Stimulated activated CD8-positive, alpha-beta memory T cell treated with anti-CD3 and anti-CD28 coated beads, Interleukin-7, amount 100 ng/mL, for 4 hours (primary cell): Measurements from ENCODE around the gene PCP4L1.
A peak's percentile ranks its signal among the peaks of the same experiment; 100 is the strongest.
"Not testable (repeated sequence)": the region's sequence is repeated elsewhere in the genome, so short reads cannot be mapped to it uniquely, and the experiment has no call there.

Experiments
- DNase-seq, 2 donors: peaks; one replicate each; pipeline ENCODE4 v3.0.0-alpha.2; 2020; ENCODE audit warnings: low read depth in 2 of 2

PCP4L1 gene

DNA sequence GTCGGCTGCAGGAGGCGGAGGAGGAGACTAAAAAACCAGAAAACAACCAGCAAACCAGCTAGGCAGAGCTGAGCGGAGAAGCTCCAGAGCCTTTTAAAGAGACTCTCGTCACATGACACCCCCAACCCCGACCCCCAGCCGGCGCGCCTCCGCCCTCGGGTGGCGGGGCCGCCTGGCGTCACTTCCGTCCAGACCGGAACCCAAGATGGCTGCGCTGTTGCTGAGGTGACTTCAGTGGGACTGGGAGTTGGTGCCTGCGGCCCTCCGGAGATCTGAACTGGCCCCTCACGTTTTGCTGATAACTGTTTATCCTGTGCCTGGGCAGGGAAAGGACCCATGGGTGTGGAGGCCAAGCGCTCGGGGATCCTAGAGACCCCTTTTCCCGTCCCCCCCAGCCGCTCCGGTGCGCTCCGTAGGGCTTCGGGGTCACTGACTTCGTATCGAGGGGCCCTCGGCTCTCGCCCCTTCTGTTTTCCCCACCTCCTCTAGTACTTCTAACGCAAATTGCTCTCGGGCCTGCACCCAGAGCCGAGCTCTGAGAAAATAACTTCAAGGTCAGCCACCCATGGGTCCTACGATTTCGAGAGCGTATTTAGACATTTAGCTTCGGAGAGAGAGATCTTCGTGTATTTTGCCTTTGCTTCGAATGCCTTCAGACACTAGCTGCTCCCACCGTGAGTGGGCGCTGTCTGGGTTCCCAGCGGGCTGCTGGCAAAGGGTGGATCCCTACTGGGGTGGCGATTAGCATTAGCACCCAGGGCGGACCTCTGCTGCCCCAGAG lies 55.8 kb downstream of the PCP4L1 start, which contains the start of gene SDHC:
Gene SDHC, plus strand, starts transcription at position 181 of the 781 bp plus-strand sequence. Its CDS starts 25 bp downstream, at position 206.
- peak; percentile 71 to 84 for DNase-seq

DNA sequence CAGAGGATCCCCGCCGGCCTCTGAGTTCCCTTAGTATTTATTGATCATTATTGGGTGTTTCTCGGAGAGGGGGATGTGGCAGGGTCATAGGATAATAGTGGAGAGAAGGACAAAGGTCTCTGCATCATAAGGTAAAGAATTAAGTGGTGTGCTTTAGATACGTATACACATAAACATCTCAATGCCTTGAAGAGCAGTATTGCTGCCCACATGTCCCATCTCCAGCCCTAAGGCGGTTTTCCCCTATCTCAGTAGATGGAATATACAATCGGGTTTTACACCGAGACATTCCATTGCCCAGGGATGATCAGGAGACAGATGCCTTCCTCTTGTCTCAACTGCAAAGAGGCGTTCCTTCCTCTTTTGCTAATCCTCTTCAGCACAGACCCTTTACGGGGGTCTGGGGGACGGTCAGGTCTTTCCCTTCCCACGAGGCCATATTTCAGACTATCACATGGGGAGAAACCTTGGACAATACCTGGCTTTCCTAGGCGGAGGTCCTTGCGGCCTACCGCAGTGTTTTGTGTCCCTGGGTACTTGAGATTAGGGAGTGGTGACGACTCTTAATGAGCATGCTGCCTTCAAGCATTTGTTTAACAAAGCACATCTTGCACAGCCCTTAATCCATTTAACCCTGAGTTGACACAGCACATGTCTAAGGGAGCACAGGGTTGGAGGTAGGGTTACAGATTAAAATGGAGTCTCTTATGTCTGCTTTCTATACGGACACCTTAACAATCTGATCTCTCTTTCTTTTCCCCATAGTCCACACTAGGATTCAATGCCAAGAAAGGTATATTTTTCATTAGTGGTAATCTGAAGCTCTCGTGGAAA lies 57.5 kb downstream of the PCP4L1 start:
- DNase-seq = not testable (repeated sequence)

DNA sequence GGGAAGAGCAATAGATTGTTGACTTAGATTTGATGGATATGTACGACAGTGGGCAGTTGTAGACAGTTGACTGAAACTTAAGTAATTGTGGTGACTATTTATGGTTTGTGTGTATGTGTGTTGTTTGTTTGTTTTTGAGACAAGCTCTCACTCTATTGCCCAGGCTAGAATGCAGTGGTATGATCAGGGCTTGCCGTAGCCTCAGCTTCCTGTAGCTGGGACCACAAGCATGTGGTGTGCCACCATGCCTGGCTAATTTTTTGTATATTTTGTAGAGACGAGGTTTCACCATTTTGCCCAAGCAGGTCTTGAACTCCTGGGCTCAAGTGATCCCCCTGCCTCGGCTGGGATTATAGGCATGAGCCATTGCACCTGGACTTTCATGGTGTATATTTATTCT lies 65.5 kb downstream of the PCP4L1 start:
- no peak for DNase-seq

DNA sequence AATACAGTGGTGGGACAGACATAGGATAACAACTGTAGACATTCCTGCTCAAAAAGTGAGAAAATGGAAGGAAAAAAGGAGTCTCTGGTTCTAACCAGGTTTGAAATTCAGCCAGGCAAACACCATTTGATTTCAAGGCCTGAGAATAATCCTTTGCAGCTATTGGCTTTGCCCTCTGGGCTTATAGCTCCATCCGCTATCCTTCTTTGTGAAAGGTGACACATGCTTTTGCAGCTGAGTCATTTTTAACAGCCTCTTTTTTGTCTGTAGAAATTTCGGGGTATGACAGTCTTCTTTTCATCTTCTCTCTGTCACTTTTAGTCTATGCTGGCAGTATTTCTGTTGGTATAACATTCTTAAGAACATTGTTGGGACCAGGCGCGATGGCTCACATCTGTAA lies 71.8 kb downstream of the PCP4L1 start:
- no peak for DNase-seq

- DNase-seq = no peak
These were observed 74.6 kb downstream of the PCP4L1 start for GRCh38 chr1:161333166-161333565.
